Measurements from ENCODE around the gene ADAMTS17. TPM values are rescaled to one million over a fixed set of nuclear protein-coding genes. Genes with fewer than 3 reads are reported as not detected.

ADAMTS17 gene
- total and polyA plus RNA-seq, 9 of the 15 experiments (the other 6 are each of a cell fraction or from before 2014, with no cell fraction given), result 0.01 to 0.14 (median 0.07) TPM; not detected in 6

DNA sequence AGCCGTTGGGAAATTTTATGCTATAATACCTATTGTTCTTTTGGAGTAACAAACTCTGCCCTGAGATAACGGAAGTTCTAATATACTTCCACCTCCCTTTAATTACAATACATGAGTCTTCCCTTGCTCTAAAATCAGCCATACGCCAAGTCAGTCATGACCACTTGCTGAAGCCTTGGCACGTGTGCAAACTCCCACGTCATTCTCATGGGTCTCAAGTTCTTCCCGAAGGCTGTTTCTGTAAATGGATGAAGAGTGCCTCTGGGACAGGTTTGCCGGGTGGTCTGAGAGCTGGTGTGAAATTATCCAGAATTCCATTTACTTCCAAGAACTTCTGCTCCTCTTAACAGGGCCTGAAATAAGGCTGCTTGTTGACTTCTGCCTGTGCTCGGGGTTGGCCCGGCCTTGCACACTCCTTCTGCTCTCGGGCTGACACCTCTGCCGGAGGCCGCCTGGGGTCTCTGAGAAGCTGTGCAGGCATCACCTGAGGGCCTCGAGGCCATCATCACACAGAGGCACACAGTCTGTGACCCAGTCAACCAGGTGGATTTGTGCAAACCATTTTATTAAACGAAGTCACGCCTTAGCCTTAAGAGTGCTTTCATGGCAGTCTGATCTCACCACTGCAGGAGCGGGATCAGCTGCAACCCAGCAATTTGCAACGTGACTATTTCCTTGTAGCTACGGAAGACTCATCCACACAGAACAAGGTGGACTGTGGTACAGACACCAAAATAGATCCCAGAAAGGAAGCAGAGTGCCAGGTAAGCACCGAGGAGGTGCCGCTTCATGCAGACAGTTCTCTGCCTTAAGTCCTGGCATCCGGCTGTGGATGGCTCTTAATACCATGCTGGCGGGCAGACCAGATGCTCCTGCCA lies 120.1 kb downstream of the ADAMTS17 start:
- TF ChIP-seq CREB3L1 (IDR thresholded peaks at IDR 0.05; ENCODE audit: borderline replicate concordance, low read depth), result no peak
- Histone ChIP-seq H3K4me3 (no peak overlapping the region), H3K79me2 (ENCODE audit: control insufficient read depth, insufficient read depth, low read length) (no peaks in the 10 kb centered on the region), H3K27ac (ENCODE audit: extremely low read depth, low read depth, low read length) (no peak overlapping the region), H3K9me3 (replicated peaks; ENCODE audit: control insufficient read depth, insufficient read depth, low read depth, low read length) (no peaks in the 10 kb centered on the region), H3K9me1 (ENCODE audit: control insufficient read depth, insufficient read depth, low read length) (no peaks in the 10 kb centered on the region), H3K9ac (ENCODE audit: insufficient read depth in 1 of 2, low read depth in 2 of 2, low read length in 2 of 2) (no peak overlapping the region), H3K4me2 (ENCODE audit: insufficient read depth, low read length) (no peak overlapping the region), H3K36me3 (ENCODE audit: control insufficient read depth, insufficient read depth, low read length) (no peaks in the 10 kb centered on the region), H4K20me1 (replicated peaks; ENCODE audit: control insufficient read depth, insufficient read depth, low read length) (no peaks in the 10 kb centered on the region), H3K27me3 (ENCODE audit: control insufficient read depth in 2 of 2, insufficient read depth in 2 of 2, low read length in 2 of 2) (peaks cover 21 to 47% of the 10 kb centered on the region in 2 experiments; a peak in 3 of 5 replicates), H3K4me1 (replicated peaks in 1 of 2; ENCODE audit: control insufficient read depth in 2 of 2, insufficient read depth in 2 of 2, low read length in 2 of 2) (no peaks in the 10 kb centered on the region), H2AFZ (ENCODE audit: low read depth, low read length) (no peak overlapping the region)
- intact Hi-C loops (cut with micrococcal nuclease), result no loop called here
- BruUV-seq (replicated peaks), result no TSS peak
- FAIRE-seq, result no peak
- DNase-seq (ENCODE audit: extremely low read depth in 1 of 4, low spot score in 3 of 4), result no peak
- ATAC-seq, result no peak
- 3% methylated on average over 22 of the region's 22 CpGs for WGBS (ENCODE audit: insufficient coverage, low coverage, missing lambda C conversion rate)
- POLR2A ChIA-PET, result no interaction called here
- CTCF ChIA-PET (ENCODE audit: low intra/inter-chr PET ratio), result no interaction called here
- in situ Hi-C loops (cut with MboI), result no loop called here
